ENCODE measurements around the gene STX2. TPM values are rescaled to one million over a fixed set of nuclear protein-coding genes. Genes with fewer than 3 reads are reported as not detected.

STX2 gene
- total RNA-seq, 1 donor, result 58.3 TPM

GRCh38 chr12:130825771-130826150 lies 13.3 kb downstream of the STX2 start:
- no peak for DNase-seq (ENCODE audit: low read depth)
- TF ChIP-seq, protein P1, sequence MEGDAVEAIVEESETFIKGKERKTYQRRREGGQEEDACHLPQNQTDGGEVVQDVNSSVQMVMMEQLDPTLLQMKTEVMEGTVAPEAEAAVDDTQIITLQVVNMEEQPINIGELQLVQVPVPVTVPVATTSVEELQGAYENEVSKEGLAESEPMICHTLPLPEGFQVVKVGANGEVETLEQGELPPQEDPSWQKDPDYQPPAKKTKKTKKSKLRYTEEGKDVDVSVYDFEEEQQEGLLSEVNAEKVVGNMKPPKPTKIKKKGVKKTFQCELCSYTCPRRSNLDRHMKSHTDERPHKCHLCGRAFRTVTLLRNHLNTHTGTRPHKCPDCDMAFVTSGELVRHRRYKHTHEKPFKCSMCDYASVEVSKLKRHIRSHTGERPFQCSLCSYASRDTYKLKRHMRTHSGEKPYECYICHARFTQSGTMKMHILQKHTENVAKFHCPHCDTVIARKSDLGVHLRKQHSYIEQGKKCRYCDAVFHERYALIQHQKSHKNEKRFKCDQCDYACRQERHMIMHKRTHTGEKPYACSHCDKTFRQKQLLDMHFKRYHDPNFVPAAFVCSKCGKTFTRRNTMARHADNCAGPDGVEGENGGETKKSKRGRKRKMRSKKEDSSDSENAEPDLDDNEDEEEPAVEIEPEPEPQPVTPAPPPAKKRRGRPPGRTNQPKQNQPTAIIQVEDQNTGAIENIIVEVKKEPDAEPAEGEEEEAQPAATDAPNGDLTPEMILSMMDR (IDR thresholded peaks at IDR 0.05; ENCODE audit: insufficient read depth, low read depth, low read length), result no peak
- H3K4me3 ChIP-seq (ENCODE audit: low read depth, low read length), result no peak overlapping the region

GRCh38 chr12:130819681-130820080 lies 19.4 kb downstream of the STX2 start:
- TF ChIP-seq, protein P1 (IDR thresholded peaks at IDR 0.05; ENCODE audit: insufficient read depth, low read depth, low read length), result no peak
- H3K4me3 ChIP-seq (ENCODE audit: low read depth, low read length), result no peak overlapping the region
- DNase-seq (ENCODE audit: low read depth), result no peak

- DNase-seq (ENCODE audit: low read depth), result peak; percentile 19
- TF ChIP-seq, protein P1 (IDR thresholded peaks at IDR 0.05; ENCODE audit: insufficient read depth, low read depth, low read length), result peak; percentile 36
- H3K4me3 ChIP-seq (ENCODE audit: low read depth, low read length), result peak overlapping the region; percentile 43
These were observed 20.1 kb downstream of the STX2 start for GRCh38 chr12:130818635-130819576.

- H3K4me3 ChIP-seq (ENCODE audit: low read depth, low read length), result no peak overlapping the region
- TF ChIP-seq, protein P1 (IDR thresholded peaks at IDR 0.05; ENCODE audit: insufficient read depth, low read depth, low read length), result no peak
These were observed 20.8 kb downstream of the STX2 start for GRCh38 chr12:130818272-130818634.

DNA sequence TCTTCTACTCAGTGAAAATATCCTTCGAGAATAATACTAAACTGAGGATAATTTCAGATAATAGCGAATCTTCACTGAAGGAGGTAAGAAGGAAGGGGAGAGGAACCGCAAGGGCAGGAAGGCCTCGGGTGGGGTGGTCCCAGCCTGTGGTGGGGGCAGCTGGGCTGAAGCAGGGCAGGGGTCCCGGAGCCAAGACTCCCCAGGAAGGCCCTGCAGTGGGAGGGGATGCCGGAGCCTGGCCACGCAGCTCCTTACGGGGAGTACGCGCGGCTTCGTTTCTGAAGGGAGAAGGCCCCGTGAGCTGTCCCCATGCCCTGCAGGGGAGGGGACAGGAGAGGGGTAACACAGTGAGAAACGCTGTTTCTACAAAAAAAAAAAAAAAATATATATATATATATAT lies 21.2 kb downstream of the STX2 start:
- TF ChIP-seq, protein P1 (IDR thresholded peaks at IDR 0.05; ENCODE audit: insufficient read depth, low read depth, low read length), result no peak

More at GRCh38 chr12:130818272-130818634, 20.8 kb downstream of the STX2 start:
- DNase-seq (ENCODE audit: low read depth), result no peak

DNA sequence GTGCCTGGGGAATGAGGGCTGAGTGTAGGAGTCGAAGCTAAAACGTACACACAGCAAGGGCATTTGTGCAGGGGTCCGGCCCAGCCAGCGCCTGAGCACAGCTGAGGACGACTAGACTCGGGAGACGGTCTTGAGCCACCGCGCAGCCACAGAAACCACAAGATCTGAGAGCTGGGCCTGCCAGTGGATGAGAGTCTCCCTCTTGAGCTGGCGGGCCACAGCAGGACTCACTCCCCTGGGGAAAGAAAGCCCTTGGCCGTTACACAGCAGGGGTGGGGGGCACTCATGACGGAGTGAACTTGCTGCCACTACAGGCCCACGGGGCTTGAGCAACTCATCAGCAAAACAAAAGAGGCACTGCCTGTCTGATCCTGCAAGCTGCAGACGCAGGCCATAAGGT lies 23.0 kb downstream of the STX2 start:
- DNase-seq (ENCODE audit: low read depth), result no peak
- H3K4me3 ChIP-seq (ENCODE audit: low read depth, low read length), result no peak overlapping the region
- TF ChIP-seq, protein P1 (IDR thresholded peaks at IDR 0.05; ENCODE audit: insufficient read depth, low read depth, low read length), result no peak

More for the DNA sequence above, 21.2 kb downstream of the STX2 start:
- no peak overlapping the region for H3K4me3 ChIP-seq (ENCODE audit: low read depth, low read length)
- no peak for DNase-seq (ENCODE audit: low read depth)
